Nephron (organoid): ENCODE data around the gene AMBP.
A peak's percentile ranks its signal among the peaks of the same experiment; 100 is the strongest.

Experiments
- H3K27ac Mint-ChIP-seq, 3 experiments: 2 replicates each; pipeline ENCODE4 v1.8.0; 2020; ENCODE audit warnings: mixed read lengths in 3 of 3, mild to moderate bottlenecking in 2 of 3, moderate library complexity in 1 of 3
- H3K27me3 Mint-ChIP-seq: 2 replicates; pipeline ENCODE4 v1.8.0; 2021; ENCODE audit warnings: low read depth, mild to moderate bottlenecking, moderate library complexity, mixed read lengths
- H3K36me3 Mint-ChIP-seq: 2 replicates; pipeline ENCODE4 v1.8.0; 2020; ENCODE audit warnings: low read depth, mixed read lengths
- H3K4me1 Mint-ChIP-seq: 2 replicates; pipeline ENCODE4 v1.8.0; 2020; ENCODE audit warnings: mixed read lengths
- H3K4me3 Mint-ChIP-seq, 3 experiments: 2 replicates each; pipeline ENCODE4 v1.8.0; 2020; ENCODE audit warnings: mild to moderate bottlenecking in 3 of 3, mixed read lengths in 3 of 3, moderate library complexity in 2 of 3
- H3K9me3 Mint-ChIP-seq: 2 replicates; pipeline ENCODE4 v1.8.0; 2020; ENCODE audit warnings: mixed read lengths
- CTCF ChIP-seq, 3 experiments: fragments of 200-600 bp; sonication (generic); IDR thresholded peaks; one replicate each; pipeline ENCODE4 v1.5.0; 2021; ENCODE audit warnings: antibody characterized with exemption in 3 of 3; ENCODE audit not compliant: unreplicated experiment in 3 of 3

Gene AMBP

GRCh38 chr9:114096041-114096511, 18.0 kb upstream of the AMBP start:
- peaks cover 45% of the 10 kb centered on the region for H3K27me3 Mint-ChIP-seq
- H3K4me1 Mint-ChIP-seq, result peaks cover 30% of the 10 kb centered on the region
- H3K27ac Mint-ChIP-seq, result peak overlapping the region in 2 of 3 experiments; percentile 19 to 64
- H3K36me3 Mint-ChIP-seq, result peaks cover 12% of the 10 kb centered on the region
- peak overlapping the region; percentile 42 to 78 (median 53) for H3K4me3 Mint-ChIP-seq
- no peaks in the 10 kb centered on the region for H3K9me3 Mint-ChIP-seq
- peak in 2 of 3 experiments; percentile 11 to 32 for TF ChIP-seq CTCF (IDR thresholded peaks at IDR 0.05; ENCODE audit: unreplicated experiment in 3 of 3)

- Mint-ChIP-seq H3K27me3 (peaks cover 39% of the 10 kb centered on the region), H3K4me1 (peaks cover 25% of the 10 kb centered on the region), H3K4me3 (no peak overlapping the region), H3K9me3 (no peaks in the 10 kb centered on the region), H3K27ac (no peak overlapping the region), H3K36me3 (peaks cover 12% of the 10 kb centered on the region)
- no peak for TF ChIP-seq CTCF (IDR thresholded peaks at IDR 0.05; ENCODE audit: unreplicated experiment in 3 of 3)
Measured at GRCh38 chr9:114094971-114095370, 16.9 kb upstream of the AMBP start.

GRCh38 chr9:114093761-114094505, 15.8 kb upstream of the AMBP start:
- Mint-ChIP-seq H3K4me3 (no peak overlapping the region), H3K4me1 (peaks cover 15% of the 10 kb centered on the region), H3K27ac (no peak overlapping the region), H3K27me3 (peaks cover 34% of the 10 kb centered on the region), H3K9me3 (no peaks in the 10 kb centered on the region), H3K36me3 (peaks cover 12% of the 10 kb centered on the region)
- no peak for TF ChIP-seq CTCF (IDR thresholded peaks at IDR 0.05; ENCODE audit: unreplicated experiment in 3 of 3)

- no peak overlapping the region for H3K4me3 Mint-ChIP-seq
- H3K36me3 Mint-ChIP-seq, result peaks cover 12% of the 10 kb centered on the region
- H3K4me1 Mint-ChIP-seq, result peaks cover 13% of the 10 kb centered on the region
- H3K27me3 Mint-ChIP-seq, result peaks cover 32% of the 10 kb centered on the region
- no peaks in the 10 kb centered on the region for H3K9me3 Mint-ChIP-seq
- H3K27ac Mint-ChIP-seq, result peak overlapping the region in 1 of 3 experiments; percentile 14
- no peak for TF ChIP-seq CTCF (IDR thresholded peaks at IDR 0.05; ENCODE audit: unreplicated experiment in 3 of 3)
Measured at GRCh38 chr9:114093031-114093471, 15.0 kb upstream of the AMBP start.

GRCh38 chr9:114092336-114092735, 14.2 kb upstream of the AMBP start:
- Mint-ChIP-seq H3K36me3 (peaks cover 8% of the 10 kb centered on the region), H3K9me3 (no peaks in the 10 kb centered on the region), H3K27me3 (peaks cover 27% of the 10 kb centered on the region), H3K4me3 (no peak overlapping the region), H3K4me1 (peaks cover 9% of the 10 kb centered on the region), H3K27ac (no peak overlapping the region)
- no peak for TF ChIP-seq CTCF (IDR thresholded peaks at IDR 0.05; ENCODE audit: unreplicated experiment in 3 of 3)

GRCh38 chr9:114091711-114092110, 13.6 kb upstream of the AMBP start:
- Mint-ChIP-seq H3K4me1 (peaks cover 6% of the 10 kb centered on the region), H3K36me3 (peaks cover 8% of the 10 kb centered on the region), H3K27ac (no peak overlapping the region), H3K27me3 (peaks cover 25% of the 10 kb centered on the region), H3K4me3 (no peak overlapping the region), H3K9me3 (no peaks in the 10 kb centered on the region)
- TF ChIP-seq CTCF (IDR thresholded peaks at IDR 0.05; ENCODE audit: unreplicated experiment in 3 of 3), result no peak
